ENCODE measurements around the gene PICALM. TPM values are rescaled to one million over a fixed set of nuclear protein-coding genes. Genes with fewer than 3 reads are reported as not detected.

PICALM gene
- total and polyA plus RNA-seq, 9 of the 15 experiments (the other 6 are each of a cell fraction or from before 2014, with no cell fraction given), result 41.3 to 990 (median 309) TPM

GRCh38 chr11:86064220-86064803, 4.6 kb downstream of the PICALM start (continued):
- TF ChIP-seq POLR2G (IDR thresholded peaks at IDR 0.05; ENCODE audit: low read depth, low read length), result no peak
- TF ChIP-seq PKNOX1 (IDR thresholded peaks at IDR 0.05), result no peak
- no peak for TF ChIP-seq ZFPM2 (CRISPR knock-in tag; IDR thresholded peaks at IDR 0.05)
- peak; percentile 50; the same call in 1 of the 2 replicates for TF ChIP-seq ZNF384 (IDR thresholded peaks at IDR 0.05; ENCODE audit: low read depth, low read length)
- no peak for TF ChIP-seq GATAD2B (IDR thresholded peaks at IDR 0.05; ENCODE audit: borderline replicate concordance)
- TF ChIP-seq BCOR (IDR thresholded peaks at IDR 0.05), result 0 out of 2 replicates have a peak, but pooled peaks have one; percentile 16
- TF ChIP-seq GABPA (tag; conservative IDR thresholded peaks at IDR 0.05; ENCODE audit: low read depth), result no peak
- TF ChIP-seq MYC (IDR thresholded peaks at IDR 0.05; ENCODE audit: low read depth, low read length), result no peak
- TF ChIP-seq MYC (CRISPR knock-in tag; IDR thresholded peaks at IDR 0.05; ENCODE audit: borderline replicate concordance, low read depth), result no peak
- no peak for TF ChIP-seq NCOA4 (IDR thresholded peaks at IDR 0.05; ENCODE audit: partially characterized antibody)
- TF ChIP-seq ZNF561 (CRISPR knock-in tag; conservative IDR thresholded peaks at IDR 0.05), result no peak
- TF ChIP-seq MCM7 (IDR thresholded peaks at IDR 0.05), result no peak
- no peak for TF ChIP-seq ATF2 (CRISPR knock-in tag; IDR thresholded peaks at IDR 0.05)
- no peak for TF ChIP-seq MTA1 (IDR thresholded peaks at IDR 0.05; ENCODE audit: borderline replicate concordance)
- TF ChIP-seq TCF7 (IDR thresholded peaks at IDR 0.05; ENCODE audit: borderline replicate concordance), result no peak
- TF ChIP-seq ZNF717 (CRISPR knock-in tag; IDR thresholded peaks at IDR 0.05), result no peak
- TF ChIP-seq MCM3 (IDR thresholded peaks at IDR 0.05), result no peak
- peak; percentile 53 for TF ChIP-seq FOSL1 (tag; conservative IDR thresholded peaks at IDR 0.05)
- no peak for TF ChIP-seq MITF (IDR thresholded peaks at IDR 0.05)
- TF ChIP-seq RCOR1 (IDR thresholded peaks at IDR 0.05; ENCODE audit: borderline replicate concordance in 1 of 2, low read depth in 2 of 2, low read length in 2 of 2), result 0 out of 4 replicates have a peak, but pooled peaks of 1 of the 2 experiments have one; percentile 3
- TF ChIP-seq ZBTB43 (CRISPR knock-in tag; IDR thresholded peaks at IDR 0.05), result no peak
- TF ChIP-seq ATF3 (IDR thresholded peaks at IDR 0.05), result peak; percentile 68
- no peak for TF ChIP-seq ATF3 (CRISPR knock-in tag; conservative IDR thresholded peaks at IDR 0.05)
- no peak for TF ChIP-seq SNAPC5 (CRISPR knock-in tag; IDR thresholded peaks at IDR 0.05)
- TF ChIP-seq ZNF707 (CRISPR knock-in tag; conservative IDR thresholded peaks at IDR 0.05), result no peak

All from K562 (cell line).